Measurements from ENCODE around the gene LYSMD3. TPM values are rescaled to one million over a fixed set of nuclear protein-coding genes. Genes with fewer than 3 reads are reported as not detected.

The LYSMD3 gene
- total RNA-seq, 1 donor from 2014 or later: 11.3 TPM

DNA sequence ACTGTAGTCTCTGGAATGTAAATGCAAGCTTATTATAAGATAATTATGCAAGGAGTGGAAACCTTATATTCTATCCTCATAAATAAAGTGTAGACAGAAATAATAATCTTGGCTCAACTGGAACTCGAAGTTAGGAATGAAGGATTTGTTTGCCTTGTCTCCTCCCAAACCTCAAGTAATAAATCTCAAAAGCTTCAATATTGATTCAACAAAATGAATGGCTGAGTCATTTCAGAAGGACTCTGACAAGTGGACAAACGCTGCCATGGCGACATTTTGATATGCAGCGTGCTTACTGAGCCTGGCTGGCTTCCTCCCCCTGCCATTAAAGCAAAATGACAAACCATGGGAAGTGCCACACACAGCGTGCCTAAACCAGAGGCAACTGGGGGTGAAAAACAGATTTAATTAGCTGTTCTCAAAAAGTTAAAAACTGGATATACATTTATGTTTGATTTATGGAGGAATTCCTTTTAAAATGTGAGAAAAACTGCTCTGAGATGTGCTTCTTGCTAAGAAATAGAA, 18.7 kb upstream of the LYSMD3 start:
- peak in 1 of 2 donors; percentile 8 for DNase-seq (ENCODE audit: low read depth in 2 of 2)

DNA sequence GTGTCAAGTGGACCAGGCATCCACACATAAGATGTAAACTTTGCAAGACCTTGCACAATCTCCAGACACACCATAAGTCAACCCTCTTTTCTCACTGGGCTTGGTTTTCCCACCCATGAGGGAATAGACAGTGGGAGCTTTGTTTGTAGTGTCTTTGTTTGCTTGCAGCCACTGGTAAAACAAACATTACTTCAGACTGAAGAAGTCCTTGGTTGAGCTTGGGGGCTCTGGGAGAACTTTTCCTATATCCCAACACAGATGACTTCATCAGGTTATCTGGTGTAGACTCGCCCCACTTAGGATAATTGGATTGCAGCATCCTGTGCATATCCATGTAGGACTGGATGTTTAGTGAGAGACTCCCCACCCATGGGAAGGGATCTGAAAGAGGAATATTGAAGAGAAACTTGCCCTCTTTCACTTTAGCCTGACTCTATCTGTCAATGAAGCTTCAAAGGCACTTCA, 17.7 kb upstream of the LYSMD3 start:
- DNase-seq (ENCODE audit: low read depth in 2 of 2): no peak

DNA sequence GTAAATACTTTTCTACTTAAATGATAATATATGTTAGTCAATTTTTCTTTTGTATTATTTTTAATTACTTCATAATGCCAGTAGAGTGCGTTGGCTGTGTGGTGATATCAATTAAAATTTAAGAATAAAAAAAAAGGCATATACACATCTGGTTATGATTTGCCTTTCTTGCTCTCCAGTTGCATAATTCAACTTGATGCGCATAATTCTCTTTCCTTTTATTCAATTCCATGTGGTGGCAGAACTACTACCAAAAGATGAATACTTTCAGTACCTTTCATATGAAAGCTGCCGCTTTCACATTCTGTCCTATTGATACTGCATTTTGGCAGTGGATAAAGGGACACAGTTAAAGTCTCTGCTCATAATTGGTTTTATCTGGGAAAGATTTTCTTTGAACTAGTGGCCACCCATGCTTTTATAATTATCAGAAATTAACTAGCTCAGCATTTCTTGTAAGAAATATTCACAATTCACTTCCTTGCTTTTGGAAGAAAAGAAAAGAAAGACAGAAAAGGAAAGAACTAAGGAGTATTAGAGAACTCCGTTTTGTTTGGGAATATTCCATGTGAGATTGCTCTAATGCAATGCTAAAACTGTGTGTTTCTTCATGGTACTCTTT, 16.9 kb upstream of the LYSMD3 start:
- DNase-seq (ENCODE audit: low read depth in 2 of 2): no peak

DNA sequence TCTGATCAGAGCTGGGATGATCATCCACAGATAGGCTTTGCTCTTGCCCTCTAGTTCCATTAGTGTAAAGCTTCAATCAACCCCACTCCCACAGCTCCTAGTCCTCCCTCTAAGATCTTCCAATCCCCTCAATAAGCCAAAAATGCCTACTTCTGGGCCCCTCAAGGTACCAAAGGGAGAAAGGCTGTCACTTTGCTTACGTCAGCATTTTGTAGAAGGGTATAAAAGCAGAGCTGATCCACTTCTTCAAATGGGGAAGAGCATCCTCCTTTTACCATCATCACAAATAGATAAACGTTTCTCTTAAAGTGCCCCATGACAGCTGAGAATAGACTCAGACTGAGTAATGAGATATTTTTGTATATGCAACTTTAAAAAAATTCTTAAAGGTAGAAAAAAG, 16.1 kb upstream of the LYSMD3 start:
- no peak for DNase-seq (ENCODE audit: low read depth in 2 of 2)

DNA sequence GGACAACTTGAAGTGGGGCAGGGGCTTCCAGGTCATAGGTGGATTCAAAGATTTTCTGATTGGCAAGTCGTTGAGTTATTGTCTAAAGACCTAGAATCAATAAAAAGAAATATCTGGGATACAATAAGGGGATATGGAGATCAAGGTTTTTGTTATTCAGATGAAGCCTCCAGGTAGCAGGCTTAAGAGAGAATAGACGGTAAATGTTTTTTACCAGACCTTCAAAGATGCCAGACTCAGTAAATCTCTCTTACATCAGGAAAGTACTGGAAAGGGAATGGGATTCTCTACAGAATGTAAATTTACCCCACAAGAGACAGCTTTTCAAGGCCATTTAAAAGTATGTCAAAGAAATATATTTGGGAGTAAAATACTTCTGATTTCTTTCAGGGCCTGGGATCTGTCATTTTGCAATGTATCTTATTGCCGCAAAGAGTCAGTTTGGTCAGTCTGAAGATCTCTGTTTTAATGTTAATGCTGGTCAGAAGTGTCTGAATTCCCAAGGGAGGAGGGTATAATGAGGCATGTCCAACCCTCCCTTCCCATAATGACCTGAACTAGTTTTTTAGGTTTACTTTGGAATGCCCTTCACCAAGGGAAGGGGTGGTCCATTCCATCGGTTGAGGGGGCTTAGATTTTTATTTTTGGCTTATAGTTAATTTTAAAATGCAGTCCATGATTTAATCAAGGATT, 13.6 kb upstream of the LYSMD3 start:
- no peak for DNase-seq (ENCODE audit: low read depth in 2 of 2)

DNA sequence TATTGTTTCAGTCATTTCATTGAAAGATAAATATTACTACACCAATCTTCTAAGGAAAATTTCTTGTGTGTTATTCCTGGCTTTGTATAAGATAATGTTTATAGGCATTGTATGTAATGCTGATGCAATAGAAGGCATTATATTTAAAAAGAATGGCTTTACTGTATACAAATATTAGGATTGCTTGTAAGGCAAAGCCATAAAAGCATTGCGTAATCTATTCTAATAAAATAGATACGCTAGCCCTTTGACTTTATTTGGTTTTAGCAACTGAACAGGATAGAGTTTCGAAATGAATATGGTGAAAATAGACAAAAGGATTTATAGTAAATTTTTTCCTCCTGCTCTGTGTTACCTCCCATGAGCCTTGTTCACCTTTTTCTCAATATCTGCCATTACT, 5.5 kb upstream of the LYSMD3 start:
- DNase-seq (ENCODE audit: low read depth in 2 of 2): no peak

DNA sequence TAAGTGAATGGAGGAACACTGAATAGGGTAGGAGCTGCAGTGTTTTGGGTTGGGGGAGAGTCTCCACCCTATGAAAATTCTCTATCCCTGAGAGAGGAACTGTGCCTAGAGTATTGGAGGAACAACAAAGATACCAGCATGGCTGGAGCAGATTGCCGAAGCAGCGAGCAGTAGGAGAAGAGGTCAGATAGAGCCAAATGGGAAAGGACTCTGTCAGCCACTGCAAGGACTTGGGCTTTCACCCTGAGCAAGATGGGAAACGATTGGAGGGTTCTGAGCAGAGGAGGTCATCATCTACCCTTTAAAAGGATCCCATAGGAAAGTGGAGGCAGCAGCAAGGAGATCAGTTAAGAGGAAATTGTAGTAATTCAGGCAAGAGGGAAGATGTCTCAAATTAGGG, 4.4 kb upstream of the LYSMD3 start:
- DNase-seq (ENCODE audit: low read depth in 2 of 2): no peak

DNA sequence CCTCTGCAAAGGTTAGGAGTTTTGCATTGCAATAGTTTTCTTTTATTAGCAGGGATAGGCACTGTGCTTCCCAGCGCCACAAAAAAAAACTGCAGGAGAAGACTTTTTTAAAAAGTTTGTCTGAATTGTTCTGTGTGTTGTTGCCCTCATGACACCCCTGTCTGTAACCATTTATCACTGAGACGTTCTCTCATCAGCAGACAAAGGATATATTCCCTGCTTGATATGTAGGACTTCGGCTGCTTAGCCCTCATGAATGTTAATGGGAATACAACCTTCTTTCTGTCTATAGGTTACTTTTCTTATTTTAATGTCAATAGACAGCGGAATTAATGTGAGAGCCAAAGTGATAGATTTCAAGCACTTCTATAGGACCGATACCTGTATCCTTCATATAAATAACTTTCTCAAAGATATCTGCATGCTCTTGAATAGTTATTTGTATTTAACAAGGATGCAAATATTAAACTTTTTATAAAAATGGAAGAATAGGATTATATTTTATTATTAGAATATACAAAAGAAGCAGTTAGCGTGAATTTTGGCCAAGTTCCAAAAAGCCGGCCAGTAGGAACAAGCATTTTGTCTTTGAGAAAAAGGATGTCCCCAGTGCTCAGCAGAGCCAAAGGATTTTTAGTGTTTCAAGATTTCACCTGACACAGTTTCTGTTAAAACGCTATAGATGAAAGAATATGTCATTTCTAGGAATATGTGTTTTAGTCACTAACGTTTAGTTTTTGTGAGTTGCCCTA, 1.5 kb upstream of the LYSMD3 start:
- DNase-seq (ENCODE audit: low read depth in 2 of 2): no peak

DNA sequence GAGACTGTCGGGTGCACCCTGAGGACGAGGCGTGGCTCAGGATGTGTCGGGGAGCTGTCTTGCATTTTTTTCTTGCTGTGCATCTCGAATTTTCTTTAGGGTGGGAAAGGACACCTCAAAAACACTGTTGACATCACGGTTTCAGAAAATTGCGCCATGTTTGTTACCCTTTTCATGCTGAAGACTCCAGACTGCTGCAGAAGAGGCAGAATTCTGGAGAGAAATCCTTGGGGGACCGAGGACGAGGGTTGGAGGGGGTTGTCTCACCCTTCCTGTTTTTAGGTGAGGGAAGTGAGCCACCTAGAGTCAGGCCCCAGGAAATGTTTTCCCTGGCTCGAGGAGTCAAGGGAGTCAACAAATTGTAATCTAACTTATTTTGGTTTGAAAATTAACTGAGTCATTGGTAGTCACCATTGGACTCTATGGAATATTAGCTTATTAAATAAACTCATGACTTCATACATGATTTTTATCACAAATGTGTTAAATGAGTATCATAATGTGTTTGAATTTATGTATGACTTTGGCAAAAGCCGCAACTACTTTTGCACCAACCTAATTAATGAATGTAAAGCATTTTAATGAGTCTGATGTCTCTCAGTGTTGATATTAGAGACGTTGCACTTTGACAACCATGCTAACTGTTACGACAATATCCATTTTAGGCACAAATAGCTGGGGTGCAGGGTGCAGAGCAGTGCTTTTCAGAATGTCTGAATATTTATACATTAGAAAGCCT, 724 bp upstream of the LYSMD3 start:
- DNase-seq (ENCODE audit: low read depth in 2 of 2): peak; percentile 48 to 80

DNA sequence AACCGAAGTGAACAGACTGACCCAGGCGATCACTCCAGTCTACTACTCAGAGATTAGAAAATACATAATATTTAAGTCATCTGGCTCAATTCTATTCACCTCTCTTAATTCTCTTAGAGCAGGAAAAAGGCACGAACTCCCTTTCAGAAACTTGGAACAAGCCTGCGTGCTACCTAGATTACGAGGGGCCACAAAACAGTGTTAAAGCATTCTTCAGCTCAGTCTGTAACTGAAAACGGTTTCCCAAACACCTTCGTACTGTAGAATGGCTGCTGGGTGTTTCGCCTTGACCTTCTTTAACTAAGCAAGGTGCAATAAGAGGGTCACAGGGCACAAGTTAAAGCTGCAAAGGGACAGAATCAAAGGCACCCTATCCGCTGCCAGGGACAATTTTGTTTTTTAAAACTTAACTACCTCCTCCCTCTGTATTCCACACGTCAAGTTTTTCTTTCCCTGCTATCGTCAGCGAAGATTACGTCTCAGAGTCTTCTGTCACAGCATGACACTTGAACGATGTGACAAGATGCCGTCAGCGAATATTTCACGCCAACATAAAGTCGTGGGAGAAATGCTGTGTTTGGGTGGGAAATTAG, 687 bp downstream of the LYSMD3 start:
- peak in 1 of 2 donors; percentile 25 for DNase-seq (ENCODE audit: low read depth in 2 of 2)

DNA sequence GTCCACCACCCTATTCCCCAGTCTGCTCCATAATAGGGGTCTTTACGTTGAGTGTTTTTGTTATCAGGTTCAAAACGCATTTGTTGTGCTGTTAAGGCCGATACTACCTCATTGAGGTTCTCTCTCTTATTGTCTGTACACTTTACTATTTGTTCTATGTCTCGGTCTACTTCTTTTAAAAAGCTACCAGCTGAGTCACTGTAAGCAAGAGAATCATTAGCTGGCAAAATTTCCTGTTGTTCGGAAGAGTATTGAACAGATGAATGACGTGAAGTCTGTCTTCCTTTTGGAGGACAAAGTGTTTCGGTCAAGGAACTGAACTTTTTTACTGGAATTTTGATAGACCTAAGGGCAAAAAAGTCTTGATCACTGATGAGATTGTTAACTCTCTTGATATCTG, 10.3 kb downstream of the LYSMD3 start:
- DNase-seq (ENCODE audit: low read depth in 2 of 2): peak in 1 of 2 donors; percentile 70

DNA sequence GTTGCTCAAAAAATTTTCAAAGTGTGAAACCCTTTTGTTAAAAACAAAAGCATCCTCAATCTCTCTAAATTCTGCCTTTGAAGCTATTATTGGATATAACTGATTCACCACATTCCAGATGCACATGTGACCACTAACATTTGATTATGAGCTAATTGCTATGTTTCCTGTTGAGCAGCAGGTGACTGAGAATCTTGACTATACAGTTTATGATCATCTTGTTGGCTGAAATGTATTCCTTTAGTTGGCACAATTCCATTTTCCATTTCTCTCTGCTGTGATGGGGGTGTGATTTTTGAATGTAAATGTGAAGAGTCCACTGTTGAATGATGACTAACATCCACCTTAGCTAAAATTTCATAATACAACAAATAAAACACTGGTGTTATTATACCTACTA, 10.7 kb downstream of the LYSMD3 start:
- DNase-seq (ENCODE audit: low read depth in 2 of 2): peak in 1 of 2 donors; percentile 76

DNA sequence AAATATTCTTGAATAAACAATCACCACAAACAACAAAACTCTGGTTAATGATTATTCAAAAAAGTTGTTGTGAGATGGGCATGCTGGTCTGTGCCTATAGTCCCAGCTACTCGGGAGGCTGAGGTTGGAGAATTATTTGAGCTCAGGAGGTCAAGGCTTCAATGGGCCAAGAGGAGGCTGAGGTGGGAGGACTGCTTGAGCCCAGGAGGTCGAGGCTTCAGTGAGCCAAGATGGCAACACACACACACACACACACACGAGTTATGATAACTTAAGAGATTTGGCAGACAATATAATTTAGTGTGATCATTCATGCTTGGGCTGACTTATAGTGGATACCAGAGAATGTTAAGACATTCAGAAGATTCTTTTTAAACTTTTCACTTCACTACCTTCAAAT, 14.9 kb downstream of the LYSMD3 start:
- DNase-seq (ENCODE audit: low read depth in 2 of 2): no peak

DNA sequence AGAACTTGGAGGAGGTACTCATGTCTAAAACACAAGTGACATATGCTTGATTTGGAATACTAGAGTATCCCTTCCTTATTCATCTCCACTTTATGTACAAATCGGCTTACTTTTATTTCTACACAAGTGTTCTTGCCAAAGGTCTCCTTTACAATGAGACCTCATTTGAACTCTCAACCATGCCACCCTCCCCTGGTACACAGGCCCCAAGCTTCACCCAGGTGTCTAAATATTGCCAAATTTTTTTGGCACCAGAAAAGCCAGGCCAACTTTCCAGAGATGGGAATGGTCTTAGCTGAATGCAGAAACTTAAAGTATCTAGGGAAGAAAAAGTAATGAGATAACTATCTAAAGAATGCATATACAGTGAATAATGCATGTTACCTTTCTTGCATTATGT, 18.9 kb downstream of the LYSMD3 start:
- no peak for DNase-seq (ENCODE audit: low read depth in 2 of 2)

DNA sequence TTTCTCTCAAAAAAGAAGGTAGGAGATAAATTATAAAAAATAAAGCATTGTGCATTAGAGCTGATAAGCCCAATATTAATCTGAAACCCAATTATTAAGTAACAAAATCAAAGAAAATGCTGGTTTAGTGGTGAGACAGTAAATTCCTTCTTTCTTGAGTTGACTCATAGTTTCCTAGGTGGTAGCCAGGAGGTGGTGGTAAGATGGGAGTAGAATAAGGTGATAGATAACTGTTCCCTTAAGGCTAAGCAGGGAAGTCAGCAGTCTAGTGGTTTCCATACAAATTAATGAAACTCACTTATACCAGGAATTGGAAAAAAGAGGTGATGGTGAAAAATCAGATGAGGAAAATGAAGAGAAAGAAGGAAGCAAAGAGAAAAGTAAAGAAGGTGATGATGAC, 23.2 kb downstream of the LYSMD3 start:
- no peak for DNase-seq (ENCODE audit: low read depth in 2 of 2)

DNA sequence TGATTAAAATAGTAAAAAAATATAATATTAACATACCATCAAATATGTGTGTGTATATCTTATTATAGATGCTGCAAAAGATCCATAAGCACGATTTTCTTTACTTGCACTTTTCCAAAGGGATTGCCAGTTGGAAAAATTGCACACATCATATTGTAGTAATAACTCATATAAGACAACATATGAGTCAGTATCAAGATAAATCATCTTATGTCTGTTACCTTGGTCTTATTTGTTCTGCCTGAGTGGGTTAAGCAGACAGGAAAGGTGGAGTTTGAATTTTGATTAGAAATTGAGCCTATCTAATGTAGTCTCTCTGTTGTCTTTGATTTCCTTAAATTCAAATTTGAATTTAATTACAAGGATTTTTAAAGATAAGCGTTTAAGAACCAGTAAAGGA, 24.6 kb downstream of the LYSMD3 start:
- no peak for DNase-seq (ENCODE audit: low read depth in 2 of 2)

DNA sequence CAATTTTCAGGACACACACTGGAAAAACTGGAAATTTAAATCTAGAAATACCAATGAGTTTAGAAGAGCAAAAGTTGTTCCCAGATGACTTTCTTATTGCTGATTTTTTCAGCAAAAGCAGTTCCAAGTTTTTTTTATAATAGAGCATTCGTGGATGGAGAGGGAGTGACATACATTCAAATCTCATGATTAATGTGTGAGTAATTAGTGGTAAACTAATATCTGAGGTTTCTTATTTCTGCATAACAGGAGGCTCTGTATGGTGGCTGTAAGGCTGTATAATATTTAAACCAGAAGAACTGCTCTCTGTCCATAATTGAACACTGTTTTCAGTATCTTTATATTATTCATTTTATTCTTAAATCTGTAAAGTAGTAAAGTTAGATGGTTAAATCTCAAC, 25.8 kb downstream of the LYSMD3 start:
- no peak for DNase-seq (ENCODE audit: low read depth in 2 of 2)

DNA sequence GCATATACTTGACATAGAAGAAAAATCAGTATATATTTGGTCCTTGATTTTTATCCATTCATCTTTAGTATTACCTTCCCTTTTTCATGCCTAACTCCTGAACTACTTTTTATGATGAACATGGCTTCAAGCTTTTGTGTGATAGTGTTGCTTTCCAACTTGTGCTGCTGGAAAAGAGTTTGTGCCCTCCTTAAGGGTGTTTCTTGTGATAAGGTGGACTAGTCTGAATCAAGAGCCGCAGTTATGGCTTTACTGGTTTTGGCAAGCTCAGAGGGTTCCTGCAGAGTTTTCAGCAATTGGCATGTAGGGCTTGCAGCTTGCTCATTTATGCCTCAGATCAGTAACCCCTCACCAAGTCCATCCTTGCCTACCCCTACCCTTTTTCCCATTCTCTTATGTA, 34.2 kb downstream of the LYSMD3 start:
- no peak for DNase-seq (ENCODE audit: low read depth in 2 of 2)

DNA sequence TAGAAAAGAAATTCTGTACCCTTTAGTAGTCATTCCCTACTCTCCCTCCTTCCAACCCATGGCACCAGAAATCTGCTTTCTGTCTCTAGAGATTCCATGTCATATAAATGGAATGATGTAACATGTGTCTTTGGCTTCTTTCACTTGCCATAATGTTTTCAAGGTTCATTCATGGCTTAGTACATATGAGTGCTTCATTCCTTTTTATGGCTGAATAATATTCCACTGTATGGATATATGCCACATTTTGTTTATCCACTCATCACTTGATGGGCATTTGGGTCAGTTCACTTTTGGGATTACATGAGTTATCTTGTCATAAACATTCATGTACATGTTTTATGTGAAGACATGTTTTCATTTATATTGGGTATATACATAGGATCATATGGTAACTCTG, 35.3 kb downstream of the LYSMD3 start:
- DNase-seq (ENCODE audit: low read depth in 2 of 2): no peak

DNA sequence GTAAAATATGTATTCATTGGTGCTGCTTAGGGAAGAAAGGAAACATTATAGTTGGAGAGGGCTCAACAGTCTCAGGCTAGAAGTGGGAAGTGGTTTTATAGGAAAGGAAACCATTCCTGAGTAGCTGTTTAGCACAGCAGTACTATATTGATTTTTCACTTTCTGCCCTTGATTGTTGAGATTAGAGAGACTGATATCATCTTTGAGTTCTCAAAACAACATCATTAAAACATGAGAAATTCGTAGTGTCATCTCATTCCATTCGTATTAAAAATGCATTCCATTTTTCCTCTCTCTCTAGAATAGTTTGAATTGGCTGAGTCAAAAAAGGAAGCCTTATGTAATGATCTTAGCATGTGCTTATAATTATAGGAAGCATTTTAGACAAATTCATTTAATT, 40.6 kb downstream of the LYSMD3 start:
- peak in 1 of 2 donors; percentile 15 for DNase-seq (ENCODE audit: low read depth in 2 of 2)

DNA sequence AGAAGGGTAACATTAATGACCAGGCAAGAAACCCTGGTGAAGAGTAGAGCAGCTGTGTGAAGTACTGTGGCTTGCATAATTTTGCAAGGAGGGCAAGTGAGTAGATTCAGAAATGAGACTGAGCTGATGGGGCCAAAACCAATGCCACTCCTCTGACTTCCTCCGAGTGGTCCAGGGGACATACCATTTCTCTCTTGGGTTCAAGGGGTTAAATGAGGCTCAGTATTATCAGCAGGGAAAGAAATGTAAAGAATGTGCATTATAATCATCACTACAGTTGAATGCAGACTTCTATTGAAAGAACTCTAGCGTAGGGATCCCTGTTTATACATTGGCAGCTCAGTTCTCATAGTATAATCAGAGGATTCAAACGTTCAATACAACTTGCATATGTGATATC, 44.8 kb downstream of the LYSMD3 start:
- no peak for DNase-seq (ENCODE audit: low read depth in 2 of 2)
